ENCODE results near the gene UTP3.
"Not testable (repeated sequence)": the region's sequence is repeated elsewhere in the genome, so short reads cannot be mapped to it uniquely, and the experiment has no call there.

The UTP3 gene

DNA sequence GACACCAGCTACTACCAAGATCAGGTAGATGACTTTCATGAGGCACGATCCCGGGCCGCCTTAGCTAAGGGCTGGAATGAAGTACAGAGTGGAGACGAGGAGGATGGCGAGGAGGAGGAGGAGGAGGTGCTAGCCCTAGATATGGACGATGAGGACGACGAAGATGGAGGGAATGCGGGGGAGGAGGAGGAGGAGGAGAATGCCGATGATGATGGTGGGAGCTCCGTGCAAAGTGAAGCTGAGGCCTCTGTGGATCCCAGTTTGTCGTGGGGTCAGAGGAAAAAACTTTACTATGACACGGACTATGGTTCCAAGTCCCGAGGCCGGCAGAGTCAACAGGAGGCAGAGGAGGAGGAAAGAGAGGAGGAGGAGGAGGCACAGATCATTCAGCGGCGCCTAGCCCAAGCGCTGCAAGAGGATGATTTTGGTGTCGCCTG is 481 bp downstream of the UTP3 start:
- no peak for DNase-seq

DNA sequence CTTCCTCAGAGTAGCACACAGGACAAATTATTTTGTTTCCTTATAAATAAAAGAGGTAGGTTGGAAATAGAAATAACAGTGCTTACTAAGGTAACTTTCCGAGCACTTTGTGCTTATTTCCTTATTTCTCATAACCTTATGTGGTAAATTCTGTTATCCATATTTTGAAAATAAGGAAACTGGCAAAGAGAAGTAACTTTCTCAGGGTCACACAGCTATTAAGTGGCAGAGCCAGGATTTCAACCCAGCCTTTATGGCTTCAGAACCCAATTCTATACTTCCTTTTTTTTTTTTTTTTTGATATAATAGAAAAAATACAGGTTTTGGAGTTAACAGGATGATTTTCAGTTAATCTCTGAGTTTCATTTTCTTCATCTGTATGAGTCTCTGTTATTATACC is 3.3 kb downstream of the UTP3 start:
- DNase-seq, result no peak

- not testable (repeated sequence) for DNase-seq
Observed at GRCh38 chr4:70694633-70695032, 6.3 kb downstream of the UTP3 start.

DNA sequence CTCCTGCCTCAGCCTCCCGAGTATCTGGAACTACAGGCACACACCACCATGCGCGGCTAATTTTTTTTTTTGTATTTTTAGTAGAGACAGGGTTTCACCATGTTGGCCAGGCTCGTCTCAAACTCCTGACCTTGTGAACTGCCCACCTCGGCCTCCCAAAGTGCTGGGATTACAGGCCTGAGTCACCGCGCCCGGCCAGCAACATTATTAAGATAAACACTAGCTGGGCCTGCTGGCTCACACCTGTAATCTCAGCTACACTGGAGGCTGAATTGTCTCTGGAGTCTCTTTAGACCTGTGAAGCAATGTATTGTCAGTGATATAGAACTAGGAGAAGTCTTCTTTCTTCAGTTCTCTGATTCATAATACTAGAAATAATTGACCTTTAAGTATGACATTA is 10.1 kb downstream of the UTP3 start:
- DNase-seq, result not testable (repeated sequence)

GRCh38 chr4:70700712-70701111 is 12.4 kb downstream of the UTP3 start:
- DNase-seq, result no peak

GRCh38 chr4:70701271-70701670 is 12.9 kb downstream of the UTP3 start:
- DNase-seq, result no peak

- not testable (repeated sequence) for DNase-seq
Observed at GRCh38 chr4:70702592-70702991, 14.3 kb downstream of the UTP3 start.

GRCh38 chr4:70703619-70704214 is 15.4 kb downstream of the UTP3 start:
- no peak for DNase-seq

DNA sequence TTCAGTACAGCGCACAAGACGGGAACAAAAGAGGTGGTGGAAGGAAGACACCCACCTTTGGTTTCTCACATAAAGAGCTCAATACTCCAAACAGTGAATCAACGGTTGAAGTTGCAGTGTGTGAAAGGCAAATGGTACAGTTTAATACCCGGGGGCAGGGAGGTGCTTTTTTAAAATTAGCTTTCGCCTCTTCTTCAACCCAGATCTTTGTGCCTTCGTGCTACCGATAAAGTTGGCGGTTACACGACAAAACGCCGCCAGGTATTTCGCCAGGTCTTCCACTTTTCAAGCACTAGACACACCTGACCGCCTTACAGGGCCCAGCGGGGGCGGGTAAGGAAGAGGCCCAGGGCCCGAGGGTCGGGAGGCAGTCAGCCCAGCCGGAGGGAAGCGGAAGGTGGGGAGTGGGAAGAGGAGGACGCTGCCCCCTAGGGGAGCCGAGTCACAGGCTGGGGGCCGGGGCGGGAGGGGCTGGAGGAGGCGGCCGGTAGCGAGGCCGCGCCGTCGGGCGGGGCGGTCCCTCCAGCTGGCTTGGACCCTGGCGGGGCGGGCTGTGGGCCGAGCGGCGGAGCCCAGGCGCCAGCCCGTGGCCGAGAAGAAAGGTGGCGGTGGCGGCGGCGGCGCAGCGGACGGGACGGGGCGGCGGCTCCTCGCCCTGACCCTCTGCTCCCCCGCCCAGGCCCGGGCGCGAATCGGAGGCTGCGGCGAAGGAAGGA is 16.0 kb downstream of the UTP3 start:
- DNase-seq, result peak; percentile 52

DNA sequence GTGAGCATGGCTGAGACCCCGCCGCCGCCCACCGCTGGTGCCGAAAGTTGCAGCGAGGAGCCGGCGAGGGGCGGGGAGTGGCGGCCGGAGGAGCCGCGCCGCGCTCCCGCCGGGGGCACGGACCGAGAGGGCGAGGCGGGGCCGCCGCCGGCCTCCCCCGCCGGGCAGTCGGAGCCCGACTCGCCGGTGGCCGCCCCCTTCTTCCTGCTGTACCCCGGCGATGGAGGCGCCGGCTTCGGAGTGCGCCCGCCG is 16.5 kb downstream of the UTP3 start:
- no peak for DNase-seq

DNA sequence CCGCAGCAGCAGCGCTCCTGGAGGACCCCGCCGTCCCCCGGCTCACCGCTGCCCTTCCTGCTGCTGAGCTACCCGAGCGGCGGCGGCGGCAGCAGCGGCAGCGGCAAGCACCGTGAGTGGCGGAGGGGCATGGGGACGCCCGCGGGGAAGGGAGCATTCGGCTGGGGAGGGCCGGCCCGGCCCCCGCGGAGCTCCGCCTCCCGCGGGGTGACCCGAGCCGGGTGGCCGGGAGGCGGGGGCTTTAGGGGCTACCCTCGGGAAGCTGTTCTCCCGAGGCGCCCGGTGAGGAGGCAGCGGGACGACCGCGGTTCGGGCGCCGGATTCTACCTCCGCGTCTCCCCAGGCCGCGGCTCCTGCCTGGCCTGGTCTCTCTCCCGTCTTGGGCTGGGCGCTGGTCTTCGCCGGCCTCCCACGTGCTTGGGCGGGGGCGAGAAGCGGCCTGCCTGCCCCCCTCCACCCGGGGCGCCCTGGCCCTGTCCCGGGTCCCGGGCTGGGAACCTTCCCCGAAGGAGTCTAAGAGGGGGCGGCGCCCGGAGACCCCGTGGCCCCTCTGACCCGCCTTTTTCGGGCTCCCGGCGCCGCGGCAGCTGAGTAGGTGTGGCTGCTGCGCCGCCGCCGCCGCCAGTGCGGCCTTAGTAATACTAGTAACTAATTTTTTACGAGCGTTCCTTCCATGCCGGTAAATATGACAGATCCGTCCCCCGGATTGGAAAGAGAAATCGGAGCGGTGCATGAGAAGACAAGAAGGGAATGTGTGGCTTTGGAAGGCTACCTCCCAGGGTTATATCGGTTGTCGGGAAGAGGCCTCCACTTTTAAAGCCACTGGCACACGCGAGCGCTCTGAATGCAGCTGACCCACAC is 17.1 kb downstream of the UTP3 start:
- DNase-seq, result peak; percentile 63

- no peak for DNase-seq
Observed at GRCh38 chr4:70706044-70706461, 17.7 kb downstream of the UTP3 start.

GRCh38 chr4:70706516-70706915 is 18.2 kb downstream of the UTP3 start:
- no peak for DNase-seq

- DNase-seq, result no peak
Observed at GRCh38 chr4:70709611-70710205, 21.4 kb downstream of the UTP3 start.

GRCh38 chr4:70711599-70711998 is 23.3 kb downstream of the UTP3 start:
- no peak for DNase-seq

GRCh38 chr4:70712150-70712549 is 23.8 kb downstream of the UTP3 start:
- DNase-seq, result no peak

GRCh38 chr4:70712604-70713452 is 24.5 kb downstream of the UTP3 start:
- DNase-seq, result no peak

GRCh38 chr4:70713453-70714078 is 25.2 kb downstream of the UTP3 start:
- DNase-seq, result no peak

DNA sequence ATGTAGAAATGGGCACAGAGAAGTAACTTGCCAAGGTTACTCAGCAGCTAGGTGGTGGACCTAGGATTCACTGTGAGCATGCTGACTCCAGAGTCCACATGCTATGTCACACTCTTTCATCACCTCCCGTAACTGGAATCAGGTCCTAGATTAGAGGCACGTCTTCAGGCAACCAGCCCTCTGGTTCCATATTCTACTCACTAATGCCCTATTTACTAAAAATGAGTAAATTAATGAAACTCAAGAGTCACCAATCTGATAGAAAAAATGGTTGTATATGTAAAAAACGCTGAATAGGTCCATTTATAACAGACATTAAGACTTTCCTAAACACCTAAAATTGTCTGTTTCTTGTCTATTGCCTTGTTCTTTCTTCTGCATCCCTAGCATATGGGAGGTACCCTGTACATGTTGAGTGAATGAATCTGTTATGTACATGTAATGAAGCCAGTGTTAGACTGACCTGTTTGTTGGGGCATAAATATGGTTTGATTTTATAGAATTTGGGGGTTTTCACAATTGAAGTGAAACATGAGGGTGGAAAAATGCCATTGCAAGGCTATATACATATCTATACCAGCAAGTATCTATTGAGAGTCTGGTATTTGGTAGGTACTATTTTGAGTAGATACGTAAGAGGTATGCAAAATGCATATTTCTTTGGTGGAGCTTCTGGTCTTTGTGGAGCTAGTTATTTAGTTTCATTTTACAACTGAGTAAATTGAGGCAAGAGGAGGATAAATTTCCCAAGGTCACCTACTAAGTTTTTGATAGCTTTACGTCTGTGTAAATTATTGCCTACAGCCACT is 26.0 kb downstream of the UTP3 start:
- DNase-seq, result no peak

GRCh38 chr4:70715097-70715496 is 26.8 kb downstream of the UTP3 start:
- DNase-seq, result no peak
